ENCODE results near the gene FAM217B.

Gene FAM217B

GRCh38 chr20:59972037-59972801 is 32.0 kb downstream of the FAM217B start:
- no peak for DNase-seq (ENCODE audit: low read depth in 2 of 2)

GRCh38 chr20:59976156-59976782 is 36.1 kb downstream of the FAM217B start:
- DNase-seq (ENCODE audit: low read depth in 2 of 2): no peak

- no peak for DNase-seq (ENCODE audit: low read depth in 2 of 2)
Measured at GRCh38 chr20:59977086-59977485, 36.9 kb downstream of the FAM217B start.

- no peak for DNase-seq (ENCODE audit: low read depth in 2 of 2)
Measured at GRCh38 chr20:59983076-59983475, 42.9 kb downstream of the FAM217B start.

GRCh38 chr20:59984541-59984940 is 44.4 kb downstream of the FAM217B start:
- no peak for DNase-seq (ENCODE audit: low read depth in 2 of 2)

GRCh38 chr20:59985164-59985563 is 45.0 kb downstream of the FAM217B start:
- DNase-seq (ENCODE audit: low read depth in 2 of 2): no peak

GRCh38 chr20:59985864-59986263 is 45.7 kb downstream of the FAM217B start:
- DNase-seq (ENCODE audit: low read depth in 2 of 2): no peak

- no peak for DNase-seq (ENCODE audit: low read depth in 2 of 2)
Measured at GRCh38 chr20:59987135-59987534, 46.9 kb downstream of the FAM217B start.

GRCh38 chr20:59988141-59988540 is 48.0 kb downstream of the FAM217B start:
- no peak for DNase-seq (ENCODE audit: low read depth in 2 of 2)

GRCh38 chr20:59992526-59993084 is 52.4 kb downstream of the FAM217B start:
- no peak for DNase-seq (ENCODE audit: low read depth in 2 of 2)

GRCh38 chr20:59993736-59994430 is 53.7 kb downstream of the FAM217B start:
- DNase-seq (ENCODE audit: low read depth in 2 of 2): no peak

GRCh38 chr20:59994697-59995122 is 54.5 kb downstream of the FAM217B start:
- no peak for DNase-seq (ENCODE audit: low read depth in 2 of 2)

- no peak for DNase-seq (ENCODE audit: low read depth in 2 of 2)
Measured at GRCh38 chr20:59996108-59996507, 55.9 kb downstream of the FAM217B start.

- DNase-seq (ENCODE audit: low read depth in 2 of 2): no peak
Measured at GRCh38 chr20:59997896-59998295, 57.7 kb downstream of the FAM217B start.
